ENCODE measurements around the gene BRINP1. TPM values are rescaled to one million over a fixed set of nuclear protein-coding genes. Genes with fewer than 3 reads are reported as not detected.

BRINP1 gene
- 0.11 to 0.18 TPM (median 0.13 TPM) in 5 replicates for total RNA-seq (2022; extraction: Qiagen RNA extraction)

GRCh38 chr9:119368681-119369581 is at the start of gene BRINP1:
Gene BRINP1 (minus strand): TSS chr9:119369435. CDS start chr9:119313355, 56,080 bp downstream.

